Adipocyte (in vitro differentiated cells): ENCODE measurements around the gene BACE2.
"Not testable (repeated sequence)": the region's sequence is repeated elsewhere in the genome, so short reads cannot be mapped to it uniquely, and the experiment has no call there.

Experiments
- DNase-seq: peaks from one replicate; pipeline ENCODE4 v3.0.0-alpha.2; 2015; ENCODE audit warnings: low read depth
- H3K27me3 ChIP-seq: replicated peaks from 2 replicates; pipeline ENCODE4 v1.7.0; 2013; ENCODE audit warnings: mild to moderate bottlenecking, low read length, moderate library complexity; ENCODE audit not compliant: control insufficient read depth, insufficient read depth
- H3K36me3 ChIP-seq: 2 replicates; pipeline ENCODE4 v1.7.0; 2013; ENCODE audit warnings: low read length, mild to moderate bottlenecking, moderate library complexity; ENCODE audit not compliant: control insufficient read depth, insufficient read depth, severe bottlenecking
- H3K4me1 ChIP-seq: 2 replicates; pipeline ENCODE4 v1.7.0; 2013; ENCODE audit warnings: mild to moderate bottlenecking, low read length, moderate library complexity; ENCODE audit not compliant: control insufficient read depth, insufficient read depth
- H3K4me3 ChIP-seq: 2 replicates; pipeline ENCODE4 v1.7.0; 2013; ENCODE audit warnings: mild to moderate bottlenecking, low read length, moderate library complexity
- H3K9ac ChIP-seq: 2 replicates; pipeline ENCODE4 v1.7.0; 2013; ENCODE audit warnings: mild to moderate bottlenecking, low read length, moderate library complexity
- H3K9me3 ChIP-seq: 2 replicates; pipeline ENCODE4 v1.7.0; 2013; ENCODE audit warnings: mild to moderate bottlenecking, low read length, moderate library complexity; ENCODE audit not compliant: control insufficient read depth

BACE2 gene

GRCh38 chr21:41256231-41256630 is 88.3 kb downstream of the BACE2 start:
- DNase-seq, H3K4me3 ChIP-seq: not testable (repeated sequence)

GRCh38 chr21:41256771-41257702 is 89.1 kb downstream of the BACE2 start:
- no peak for DNase-seq
- H3K36me3 ChIP-seq, result peaks cover 18% of the 10 kb centered on the region

More at GRCh38 chr21:41256231-41256630, 88.3 kb downstream of the BACE2 start:
- H3K9ac ChIP-seq, H3K9me3 ChIP-seq, H3K27me3 ChIP-seq, H3K4me1 ChIP-seq: not testable (repeated sequence)
- H3K36me3 ChIP-seq, result peaks cover 18% of the 10 kb centered on the region

DNA sequence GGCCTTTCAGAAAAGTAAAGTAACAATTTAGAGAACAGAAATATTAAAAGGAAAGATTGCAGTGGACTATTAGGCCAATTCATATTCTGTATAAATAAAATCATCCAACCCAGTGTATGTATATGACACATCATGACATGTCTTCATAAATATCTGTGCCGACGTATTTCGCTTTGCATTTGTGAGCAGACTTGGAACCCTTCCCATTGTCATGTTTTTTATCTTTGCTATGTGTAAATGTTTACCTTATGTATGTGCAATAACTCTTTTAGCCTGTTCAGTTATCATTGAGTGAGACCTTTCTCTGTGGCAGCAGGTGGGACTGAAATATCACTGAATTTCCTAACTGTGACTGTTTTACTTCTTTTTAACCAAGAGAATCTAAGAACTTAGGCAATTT is 90.7 kb downstream of the BACE2 start:
- Histone ChIP-seq H3K9me3 (peaks cover 6% of the 10 kb centered on the region), H3K27me3 (no peaks in the 10 kb centered on the region)

More at GRCh38 chr21:41256771-41257702, 89.1 kb downstream of the BACE2 start:
- Histone ChIP-seq H3K27me3 (no peaks in the 10 kb centered on the region), H3K4me1 (no peaks in the 10 kb centered on the region), H3K9ac (no peak overlapping the region), H3K9me3 (peaks cover 6% of the 10 kb centered on the region), H3K4me3 (no peak overlapping the region)

DNA sequence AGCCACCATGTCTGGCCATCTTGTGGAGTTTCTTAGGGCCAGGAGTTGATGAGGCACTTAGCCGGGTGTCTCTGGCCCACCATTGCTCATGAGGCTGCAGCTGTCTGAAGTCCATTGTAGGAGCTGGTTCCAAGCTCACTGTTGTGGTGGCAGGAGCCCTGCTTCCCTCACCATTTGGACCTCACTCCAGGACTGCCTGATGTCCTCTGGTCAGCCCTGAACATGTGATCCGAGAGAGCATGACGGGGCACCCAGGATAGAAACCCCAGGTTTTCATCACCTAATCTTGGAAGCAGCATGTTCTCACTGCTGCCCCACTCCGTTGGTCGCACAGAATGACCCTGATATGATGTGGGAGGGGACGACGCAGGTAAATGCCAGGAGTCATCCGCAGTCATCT is 92.5 kb downstream of the BACE2 start:
- H3K36me3 ChIP-seq, result peaks cover 3% of the 10 kb centered on the region

More for the DNA sequence above, 90.7 kb downstream of the BACE2 start:
- Histone ChIP-seq H3K36me3 (peaks cover 8% of the 10 kb centered on the region), H3K4me3 (no peak overlapping the region), H3K4me1 (no peaks in the 10 kb centered on the region), H3K9ac (no peak overlapping the region)
- no peak for DNase-seq

DNA sequence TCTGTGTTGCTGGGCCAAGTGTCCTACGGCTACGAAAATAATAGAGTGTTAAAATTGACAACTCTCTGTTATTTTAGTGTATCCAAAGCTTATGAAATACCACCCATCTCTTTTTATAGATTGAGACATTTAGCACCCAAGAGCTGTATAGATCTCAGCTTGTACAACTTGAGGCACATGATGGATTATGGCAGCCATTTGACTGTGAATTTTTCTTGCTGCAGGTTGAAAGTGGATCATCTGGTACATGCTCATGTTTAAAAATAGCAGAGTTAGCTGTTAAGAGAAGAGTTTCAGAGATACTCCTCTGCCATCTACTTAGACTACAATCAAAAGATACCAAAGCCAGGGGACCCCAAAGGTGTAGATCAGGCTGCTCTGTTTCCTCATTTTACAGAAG is 99.4 kb downstream of the BACE2 start:
- peaks cover 8% of the 10 kb centered on the region for H3K9me3 ChIP-seq
- no peaks in the 10 kb centered on the region for H3K27me3 ChIP-seq
- no peak overlapping the region for H3K4me3 ChIP-seq
- DNase-seq, result no peak
- H3K9ac ChIP-seq, result no peak overlapping the region
- no peaks in the 10 kb centered on the region for H3K4me1 ChIP-seq
- no peaks in the 10 kb centered on the region for H3K36me3 ChIP-seq

More for the DNA sequence above, 92.5 kb downstream of the BACE2 start:
- H3K27me3 ChIP-seq, result no peaks in the 10 kb centered on the region
- no peaks in the 10 kb centered on the region for H3K9me3 ChIP-seq
- H3K9ac ChIP-seq, result no peak overlapping the region
- H3K4me1 ChIP-seq, result no peaks in the 10 kb centered on the region
- no peak for DNase-seq
- no peak overlapping the region for H3K4me3 ChIP-seq

DNA sequence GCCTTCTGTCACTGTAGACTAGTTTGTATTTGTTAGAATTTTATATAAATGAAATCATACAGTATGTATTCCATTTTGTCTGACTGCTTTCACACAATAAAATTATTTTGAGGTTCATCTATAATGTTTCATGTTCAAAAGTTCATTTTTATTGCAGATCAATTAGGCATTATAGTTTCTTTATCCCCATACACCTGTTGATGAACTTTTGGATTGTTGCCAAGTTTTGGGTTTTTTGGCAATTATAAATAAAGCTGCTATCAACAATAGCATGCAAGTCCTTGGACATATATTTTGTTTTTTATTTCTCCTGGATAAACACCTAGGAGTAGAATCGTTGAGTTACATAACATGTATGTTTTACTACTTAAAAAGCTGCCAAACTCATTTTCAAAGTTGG is 101.6 kb downstream of the BACE2 start:
- no peak for DNase-seq
- H3K4me3 ChIP-seq, result no peak overlapping the region
- no peaks in the 10 kb centered on the region for H3K4me1 ChIP-seq
- H3K9ac ChIP-seq, result no peak overlapping the region
- no peaks in the 10 kb centered on the region for H3K36me3 ChIP-seq
- H3K27me3 ChIP-seq, result no peaks in the 10 kb centered on the region
- peaks cover 10% of the 10 kb centered on the region for H3K9me3 ChIP-seq

- no peak overlapping the region for H3K4me3 ChIP-seq
- H3K36me3 ChIP-seq, result peaks cover 6% of the 10 kb centered on the region
- DNase-seq, result no peak
- peaks cover 4% of the 10 kb centered on the region for H3K9me3 ChIP-seq
- peaks cover 8% of the 10 kb centered on the region for H3K27me3 ChIP-seq
- H3K4me1 ChIP-seq, result peaks cover 11% of the 10 kb centered on the region
- no peak overlapping the region for H3K9ac ChIP-seq
Measured at GRCh38 chr21:41277196-41277595, 109.2 kb downstream of the BACE2 start.

DNA sequence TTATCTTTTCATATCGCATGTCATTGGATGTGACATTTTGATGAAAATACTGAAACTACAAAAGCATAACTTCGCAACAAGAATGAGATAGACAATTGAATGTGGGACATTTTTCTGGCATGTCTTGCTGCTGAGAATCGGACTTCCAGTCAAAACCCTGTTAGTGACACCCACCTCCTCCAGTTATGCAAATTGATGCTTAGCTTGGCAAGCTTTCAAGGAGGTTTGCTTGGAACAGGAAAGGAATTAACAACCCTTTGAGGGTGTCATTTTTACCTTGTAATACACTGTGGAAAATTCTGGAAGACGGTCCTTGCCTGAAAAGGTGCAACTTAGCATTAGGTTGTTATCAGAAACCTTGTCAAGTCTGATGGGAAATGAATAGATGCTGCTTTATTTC is 109.9 kb downstream of the BACE2 start:
- no peaks in the 10 kb centered on the region for H3K9me3 ChIP-seq
- H3K4me1 ChIP-seq, result peaks cover 11% of the 10 kb centered on the region
- peaks cover 14% of the 10 kb centered on the region for H3K27me3 ChIP-seq
- H3K36me3 ChIP-seq, result peaks cover 6% of the 10 kb centered on the region
- H3K4me3 ChIP-seq, result no peak overlapping the region
- no peak for DNase-seq
- H3K9ac ChIP-seq, result no peak overlapping the region

- no peak overlapping the region for H3K9ac ChIP-seq
- DNase-seq, result no peak
- no peak overlapping the region for H3K4me3 ChIP-seq
Measured at GRCh38 chr21:41280115-41280919, 112.4 kb downstream of the BACE2 start.

GRCh38 chr21:41282412-41282811 is 114.5 kb downstream of the BACE2 start:
- no peak for DNase-seq
- no peaks in the 10 kb centered on the region for H3K36me3 ChIP-seq
- peaks cover 16% of the 10 kb centered on the region for H3K27me3 ChIP-seq
- H3K9ac ChIP-seq, result no peak overlapping the region
- H3K9me3 ChIP-seq, result no peaks in the 10 kb centered on the region
- peaks cover 11% of the 10 kb centered on the region for H3K4me1 ChIP-seq
- no peak overlapping the region for H3K4me3 ChIP-seq

More at GRCh38 chr21:41280115-41280919, 112.4 kb downstream of the BACE2 start:
- no peaks in the 10 kb centered on the region for H3K9me3 ChIP-seq
- peaks cover 11% of the 10 kb centered on the region for H3K4me1 ChIP-seq
- H3K36me3 ChIP-seq, result peaks cover 6% of the 10 kb centered on the region
- peaks cover 16% of the 10 kb centered on the region for H3K27me3 ChIP-seq

DNA sequence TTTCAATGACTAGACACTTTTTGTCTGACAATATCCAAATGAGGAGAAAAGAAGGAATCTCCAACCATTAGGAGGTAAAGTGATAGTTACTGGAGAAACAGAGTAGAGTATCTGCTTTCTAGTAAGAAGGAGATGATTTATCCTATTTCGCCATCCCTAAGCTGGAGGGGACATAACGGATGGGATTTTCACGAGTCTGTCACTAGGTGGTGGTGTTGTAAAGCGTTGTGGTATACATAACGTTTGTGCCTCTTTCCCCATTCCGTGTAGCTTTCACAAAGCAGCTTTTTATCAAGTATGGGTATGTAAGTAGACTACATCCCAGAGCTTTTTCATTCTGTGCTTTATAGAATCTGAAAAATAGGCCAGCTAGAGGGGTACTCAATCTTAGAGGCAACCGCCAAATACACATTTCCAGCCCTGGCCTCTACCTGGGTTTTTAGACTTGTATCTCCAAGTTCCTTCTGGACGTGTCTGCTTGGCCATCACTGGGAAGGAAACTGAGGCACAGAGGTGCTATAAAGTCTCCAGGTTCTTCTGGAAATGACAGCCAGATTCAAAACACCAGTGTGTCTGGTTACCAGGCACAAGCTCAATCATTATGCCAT is 115.4 kb downstream of the BACE2 start:
- peak; percentile 95 for DNase-seq
- no peak overlapping the region for H3K9ac ChIP-seq
- H3K9me3 ChIP-seq, result no peaks in the 10 kb centered on the region

More for the DNA sequence above, 115.4 kb downstream of the BACE2 start:
- Histone ChIP-seq H3K4me3 (no peak overlapping the region), H3K27me3 (peaks cover 16% of the 10 kb centered on the region), H3K4me1 (peaks cover 11% of the 10 kb centered on the region), H3K36me3 (no peaks in the 10 kb centered on the region)
